Spleen (tissue), 7 donors: ENCODE data around the gene IGF1R.

Experiments used
- CTCF ChIP-seq, 11 experiments: fragments of 200-600 bp in 7 of 11; fragments of 450-650 bp in 4 of 11; sonication (generic) in 4 of 11; IDR thresholded peaks in 8 of 11; conservative IDR thresholded peaks in 3 of 11; 1 replicate in 7 of 11; 2 replicates in 4 of 11; pipeline versions ENCODE4 v1.4.0 to v1.8.0; 2016 to 2021; ENCODE audit warnings: antibody characterized with exemption in 11 of 11, inconsistent platforms in 4 of 11, mild to moderate bottlenecking in 1 of 11
- POLR2A ChIP-seq, 3 donors: fragments of 450-650 bp; IDR thresholded peaks; one replicate each; pipeline ENCODE4 v1.5.1; 2017; ENCODE audit warnings: antibody characterized with exemption in 3 of 3, mild to moderate bottlenecking in 1 of 3
- donor health status: DM: no; HTN: no; CAD: no; lungs with moderate emphysema.
- donor health status: DM: no; HTN: no; CAD: no.
- donor health status: DM: no; HTN: no; CAD: no.

GRCh38 chr15:98939311-98940080 lies 291.2 kb downstream of the IGF1R start:
- TF ChIP-seq POLR2A (IDR thresholded peaks at IDR 0.05) (no peak), CTCF (IDR thresholded peaks at IDR 0.05 in 8 of 11, conservative IDR thresholded peaks at IDR 0.05 in 3 of 11) (no peak)
